SK-N-SH (cell line): ENCODE measurements around the gene ATG2A. TPM values are rescaled to one million over a fixed set of nuclear protein-coding genes. Genes with fewer than 3 reads are reported as not detected.

Experiments
- CTCF ChIA-PET: fragments of 300-600, 350-600 bp; formaldehyde crosslinking; extraction: SDS; loops from one replicate; lab custom pipeline; 2021; lab: Yijun Ruan, JAX
- POLR2A ChIA-PET: fragments of 350-600 bp; sonication (Branson Sonifier 250); formaldehyde crosslinking; extraction: SDS; loops from one replicate; lab custom pipeline; 2020; ENCODE audit warnings: antibody characterized with exemption, inconsistent platforms; lab: Yijun Ruan, JAX
- DNase-seq: peaks from one replicate; pipeline ENCODE4 v3.0.0; 2012
- H2AFZ ChIP-seq: fragments of 200-600 bp; sonication (generic); 2 replicates; pipeline ENCODE4 v1.8.1; 2016; ENCODE audit warnings: antibody characterized with exemption, mild to moderate bottlenecking, low read depth
- H3F3A ChIP-seq: fragments of 200-600 bp; sonication (generic); replicated peaks from 2 replicates; pipeline ENCODE3; 2016; ENCODE audit warnings: antibody characterized with exemption, mild to moderate bottlenecking; ENCODE audit not compliant: insufficient read depth
- H3K27ac ChIP-seq, 2 experiments: fragments of 200-500 bp in 1 of 2; fragments of 200-600 bp in 1 of 2; sonication (Bioruptor generic) in 1 of 2; sonication (generic), shearing (Covaris generic) in 1 of 2; 2 replicates each; pipeline versions ENCODE4 v1.5.1 to v1.6.1; 2014 to 2016; ENCODE audit warnings: low read depth in 2 of 2, inconsistent platforms in 1 of 2, low read length in 1 of 2, mild to moderate bottlenecking in 1 of 2, mixed read lengths in 1 of 2
- H3K27me3 ChIP-seq: fragments of 200-600 bp; sonication (generic), shearing (Covaris generic); 2 replicates; pipeline ENCODE4 v1.6.1; 2016; ENCODE audit warnings: mixed run types; ENCODE audit not compliant: insufficient read depth
- H3K36me3 ChIP-seq, 2 experiments: fragments of 200-500 bp in 1 of 2; fragments of 200-600 bp in 1 of 2; sonication (Bioruptor generic) in 1 of 2; sonication (generic) in 1 of 2; replicated peaks in 1 of 2; 2 replicates each; pipeline versions ENCODE3 to v1.5.1; 2014 to 2016; ENCODE audit warnings: low read length in 1 of 2, mild to moderate bottlenecking in 1 of 2; ENCODE audit not compliant: insufficient read depth in 2 of 2, control insufficient read depth in 1 of 2
- H3K4me1 ChIP-seq, 2 experiments: fragments of 200-500 bp in 1 of 2; fragments of 200-600 bp in 1 of 2; sonication (Bioruptor generic) in 1 of 2; sonication (generic), shearing (Covaris generic) in 1 of 2; 2 replicates each; pipeline versions ENCODE4 v1.5.1 to v1.6.1; 2014 to 2016; ENCODE audit warnings: low read depth in 1 of 2, low read length in 1 of 2, mixed run types in 1 of 2; ENCODE audit not compliant: insufficient read depth in 2 of 2, control insufficient read depth in 1 of 2
- H3K4me2 ChIP-seq: fragments of 200-600 bp; sonication (generic), shearing (Covaris generic); 2 replicates; pipeline ENCODE4 v1.6.1; 2017; ENCODE audit warnings: mixed run types
- H3K4me3 ChIP-seq, 2 experiments: fragments of 200-500 bp in 1 of 2; fragments of 200-600 bp in 1 of 2; sonication (Bioruptor generic) in 1 of 2; sonication (generic), shearing (Covaris generic) in 1 of 2; 2 replicates each; pipeline versions ENCODE4 v1.5.1 to v1.8.1; 2014 to 2016; ENCODE audit warnings: low read depth in 2 of 2, inconsistent platforms in 1 of 2, low read length in 1 of 2, mild to moderate bottlenecking in 1 of 2, mixed read lengths in 1 of 2, moderate library complexity in 1 of 2
- H3K79me2 ChIP-seq: fragments of 200-600 bp; sonication (generic); 2 replicates; pipeline ENCODE4 v1.8.1; 2017; ENCODE audit warnings: mild to moderate bottlenecking; ENCODE audit not compliant: insufficient read depth
- H3K9ac ChIP-seq: fragments of 200-600 bp; sonication (generic); 2 replicates; pipeline ENCODE4 v1.6.1; 2017; ENCODE audit warnings: mixed run types
- H3K9me2 ChIP-seq: fragments of 200-600 bp; sonication (generic); 2 replicates; pipeline ENCODE4 v1.6.1; 2017; ENCODE audit warnings: mixed run types
- H3K9me3 ChIP-seq: fragments of 200-600 bp; sonication (generic); 2 replicates; pipeline ENCODE4 v1.6.1; 2017; ENCODE audit warnings: mixed run types, mild to moderate bottlenecking, moderate library complexity
- H4K20me1 ChIP-seq: fragments of 200-600 bp; sonication (generic); 2 replicates; pipeline ENCODE4 v1.6.1; 2017; ENCODE audit warnings: mild to moderate bottlenecking, mixed run types; ENCODE audit not compliant: insufficient read depth
- ELF1 ChIP-seq: IDR thresholded peaks from 2 replicates; pipeline ENCODE4 v1.4.0; 2012
- FOXJ3 ChIP-seq: sonication (generic); formaldehyde crosslinking; IDR thresholded peaks from 2 replicates; pipeline ENCODE4 v1.5.1; 2020; ENCODE audit warnings: mild to moderate bottlenecking, missing genetic modification reagents
- IRF3 ChIP-seq: fragments of 150-350 bp; IDR thresholded peaks from 2 replicates; pipeline ENCODE4 v1.6.1; 2016; ENCODE audit warnings: mild to moderate bottlenecking, low read depth, low read length
- MAX ChIP-seq: IDR thresholded peaks from 2 replicates; pipeline ENCODE4 v1.4.0; 2012; ENCODE audit warnings: low read depth
- REST ChIP-seq: IDR thresholded peaks from 2 replicates; pipeline ENCODE4 v1.6.1; 2012; ENCODE audit warnings: mild to moderate bottlenecking, low read depth, low read length, moderate library complexity
- RFX5 ChIP-seq: IDR thresholded peaks from 2 replicates; pipeline ENCODE4 v1.6.1; 2012; ENCODE audit warnings: mild to moderate bottlenecking, improper control_type of control experiment, low read length
- SIN3A ChIP-seq: IDR thresholded peaks from 2 replicates; pipeline ENCODE4 v1.6.1; 2012; ENCODE audit warnings: low read depth, mild to moderate bottlenecking, low read length, moderate library complexity, borderline replicate concordance
- SMC3 ChIP-seq: IDR thresholded peaks from 2 replicates; pipeline ENCODE4 v1.6.1; 2012; ENCODE audit warnings: low read depth, low read length, improper control_type of control experiment
- TCF12 ChIP-seq: IDR thresholded peaks from 2 replicates; pipeline ENCODE4 v1.4.0; 2012
- TEAD4 ChIP-seq: IDR thresholded peaks from 2 replicates; pipeline ENCODE4 v1.4.0; 2012; ENCODE audit warnings: mild to moderate bottlenecking, borderline replicate concordance; ENCODE audit not compliant: insufficient read depth
- USF1 ChIP-seq: IDR thresholded peaks from 2 replicates; pipeline ENCODE4 v1.4.0; 2012; ENCODE audit warnings: low read depth, borderline replicate concordance
- YY1 ChIP-seq: IDR thresholded peaks from 2 replicates; pipeline ENCODE4 v1.4.0; 2012; ENCODE audit warnings: low read depth, mild to moderate bottlenecking
- ZBTB33 ChIP-seq: IDR thresholded peaks from 2 replicates; pipeline ENCODE4 v1.4.0; 2012; ENCODE audit warnings: low read depth, borderline replicate concordance
- WGBS: methylation state at CpG from one replicate; pipeline ENCODE4 v1.1.6; 2017; ENCODE audit warnings: low lambda C conversion rate; 5-methylcytosine and 5-hydroxymethylcytosine counted together
- polyA plus RNA-seq, 3 experiments: library from polyadenylated mRNA; depleted of rRNA; stranded (reverse); fragments of >200 nt; gene quantifications; 2 replicates each; pipeline ENCODE4 v1.2.3, GENCODE V29; 2012

ATG2A gene
- polyA plus RNA-seq, 1 of the 3 experiments (the other 2 are of a cell fraction), result 7.1 TPM

GRCh38 chr11:64902102-64902900 is 14.7 kb downstream of the ATG2A start:
- ChIA-PET CTCF (interaction anchor here (0.8 to 1.4 kb wide), 4 partner anchors 14 to 111 kb away, joined by 3 to 6 read pairs (median 3); no protein-coding TSS in a partner anchor), POLR2A (no interaction called here)
- Histone ChIP-seq H3K79me2 (no peaks in the 10 kb centered on the region), H4K20me1 (no peaks in the 10 kb centered on the region), H3K36me3 (peaks cover 0 to 46% of the 10 kb centered on the region in 2 experiments), H3K4me3 (no peak overlapping the region), H3K4me1 (no peaks in the 10 kb centered on the region), H3K4me2 (no peak overlapping the region), H3K9me3 (no peaks in the 10 kb centered on the region), H3K27ac (no peak overlapping the region), H3F3A (no peaks in the 10 kb centered on the region), H3K27me3 (no peaks in the 10 kb centered on the region), H2AFZ (no peak overlapping the region), H3K9me2 (no peaks in the 10 kb centered on the region), H3K9ac (no peak overlapping the region)
- no peak for DNase-seq
- 94% methylated on average over 8 of the region's 30 CpGs for WGBS
- TF ChIP-seq SIN3A (no peak), ZBTB33 (no peak), YY1 (no peak), FOXJ3 (CRISPR knock-in tag) (no peak), TCF12 (no peak), ELF1 (no peak), MAX (no peak)

- Histone ChIP-seq H3K4me2 (no peak overlapping the region), H3K9me2 (no peaks in the 10 kb centered on the region), H3K4me3 (no peak overlapping the region), H4K20me1 (no peaks in the 10 kb centered on the region), H2AFZ (no peak overlapping the region), H3K36me3 (peaks cover 0 to 33% of the 10 kb centered on the region in 2 experiments), H3K4me1 (no peaks in the 10 kb centered on the region), H3K79me2 (no peaks in the 10 kb centered on the region), H3K9ac (no peak overlapping the region), H3K27me3 (no peaks in the 10 kb centered on the region), H3K27ac (no peak overlapping the region), H3F3A (no peaks in the 10 kb centered on the region), H3K9me3 (no peaks in the 10 kb centered on the region)
- 91% methylated on average over 11 of the region's 17 CpGs for WGBS
- TF ChIP-seq REST (no peak), SMC3 (no peak), TEAD4 (no peak), IRF3 (no peak), YY1 (no peak), ELF1 (no peak), RFX5 (no peak), USF1 (no peak)
- ChIA-PET POLR2A (no interaction called here), CTCF (interaction anchor here (0.7 to 1.7 kb wide), 2 partner anchors 13 to 22 kb away, joined by 3 to 7 read pairs; partner anchors contain the start of gene EHD1)
- no peak for DNase-seq
Measured at GRCh38 chr11:64900774-64901173, 16.2 kb downstream of the ATG2A start.
